ENCODE results near the gene ZNF234. TPM values are rescaled to one million over a fixed set of nuclear protein-coding genes. Genes with fewer than 3 reads are reported as not detected.
"Not testable (repeated sequence)": the region's sequence is repeated elsewhere in the genome, so short reads cannot be mapped to it uniquely, and the experiment has no call there.

ZNF234 gene
- total RNA-seq, 1 experiment from 2014 or later, result 9.6 TPM

GRCh38 chr19:44192127-44192526, 50.8 kb downstream of the ZNF234 start:
- ChIA-PET CTCF (interaction anchor here (0.6 kb wide), 1 partner anchor 160 kb away, joined by 3 read pairs; no protein-coding TSS in a partner anchor), POLR2A (interaction anchor here (0.5 kb wide), 1 partner anchor 27 kb away, joined by 4 read pairs; no protein-coding TSS in a partner anchor)
- DNase-seq (ENCODE audit: unreplicated experiment), result no peak
- Mint-ChIP-seq H3K27ac (ENCODE audit: low read depth, unreplicated experiment) (no peak overlapping the region), H3K36me3 (ENCODE audit: insufficient read depth, unreplicated experiment) (no peaks in the 10 kb centered on the region), H3K9me3 (ENCODE audit: unreplicated experiment) (peaks cover 33% of the 10 kb centered on the region), H3K27me3 (ENCODE audit: insufficient read depth, unreplicated experiment) (peaks cover 11% of the 10 kb centered on the region), H3K4me3 (ENCODE audit: unreplicated experiment) (no peak overlapping the region), H3K4me1 (ENCODE audit: insufficient read depth, unreplicated experiment) (no peaks in the 10 kb centered on the region)
- TF ChIP-seq CTCF (IDR thresholded peaks at IDR 0.05; ENCODE audit: unreplicated experiment), result no peak
- intact Hi-C loops (cut with micrococcal nuclease), result no loop called here
- no TSS peak for BruUV-seq (replicated peaks)

GRCh38 chr19:44196772-44197171, 55.4 kb downstream of the ZNF234 start:
- Mint-ChIP-seq H3K27me3 (ENCODE audit: insufficient read depth, unreplicated experiment) (peaks cover 8% of the 10 kb centered on the region), H3K4me1 (ENCODE audit: insufficient read depth, unreplicated experiment) (no peaks in the 10 kb centered on the region), H3K9me3 (ENCODE audit: unreplicated experiment) (peaks cover 14% of the 10 kb centered on the region), H3K27ac (ENCODE audit: low read depth, unreplicated experiment) (no peak overlapping the region), H3K4me3 (ENCODE audit: unreplicated experiment) (no peak overlapping the region), H3K36me3 (ENCODE audit: insufficient read depth, unreplicated experiment) (no peaks in the 10 kb centered on the region)
- no peak for TF ChIP-seq CTCF (IDR thresholded peaks at IDR 0.05; ENCODE audit: unreplicated experiment)
- POLR2A ChIA-PET, result no interaction called here
- intact Hi-C loops (cut with micrococcal nuclease), result no loop called here
- no peak for DNase-seq (ENCODE audit: unreplicated experiment)
- BruUV-seq (replicated peaks), result no TSS peak
- CTCF ChIA-PET, result no interaction called here

GRCh38 chr19:44202470-44202869, 61.1 kb downstream of the ZNF234 start:
- H3K9me3 Mint-ChIP-seq (ENCODE audit: unreplicated experiment), result peaks cover 14% of the 10 kb centered on the region
- no peak for TF ChIP-seq CTCF (IDR thresholded peaks at IDR 0.05; ENCODE audit: unreplicated experiment)
- no TSS peak for BruUV-seq (replicated peaks)

GRCh38 chr19:44202974-44203373, 61.6 kb downstream of the ZNF234 start:
- intact Hi-C loops (cut with micrococcal nuclease), result no loop called here
- no peak overlapping the region for H3K27ac Mint-ChIP-seq (ENCODE audit: low read depth, unreplicated experiment)
- CTCF ChIA-PET, result no interaction called here

More at GRCh38 chr19:44202470-44202869, 61.1 kb downstream of the ZNF234 start:
- no peak overlapping the region for H3K27ac Mint-ChIP-seq (ENCODE audit: low read depth, unreplicated experiment)
- ChIA-PET CTCF (no interaction called here), POLR2A (interaction anchor here (0.7 to 0.8 kb wide), 2 partner anchors 37 to 88 kb away, joined by 3 read pairs; partner anchors contain the start of gene ZNF226)
- no peak overlapping the region for H3K4me3 Mint-ChIP-seq (ENCODE audit: unreplicated experiment)
- peak; percentile 71 for DNase-seq (ENCODE audit: unreplicated experiment)
- peaks cover 15% of the 10 kb centered on the region for H3K4me1 Mint-ChIP-seq (ENCODE audit: insufficient read depth, unreplicated experiment)
- H3K27me3 Mint-ChIP-seq (ENCODE audit: insufficient read depth, unreplicated experiment), result no peaks in the 10 kb centered on the region
- intact Hi-C loops (cut with micrococcal nuclease), result no loop called here
- H3K36me3 Mint-ChIP-seq (ENCODE audit: insufficient read depth, unreplicated experiment), result peaks cover 6% of the 10 kb centered on the region

GRCh38 chr19:44203877-44204276, 62.5 kb downstream of the ZNF234 start:
- Mint-ChIP-seq H3K4me1 (ENCODE audit: insufficient read depth, unreplicated experiment) (peaks cover 15% of the 10 kb centered on the region), H3K9me3 (ENCODE audit: unreplicated experiment) (peaks cover 14% of the 10 kb centered on the region)
- intact Hi-C loops (cut with micrococcal nuclease); H3K27me3 Mint-ChIP-seq (ENCODE audit: insufficient read depth, unreplicated experiment); CTCF ChIA-PET; H3K27ac Mint-ChIP-seq (ENCODE audit: low read depth, unreplicated experiment); H3K36me3 Mint-ChIP-seq (ENCODE audit: insufficient read depth, unreplicated experiment); POLR2A ChIA-PET; BruUV-seq (replicated peaks); H3K4me3 Mint-ChIP-seq (ENCODE audit: unreplicated experiment); DNase-seq (ENCODE audit: unreplicated experiment): not testable (repeated sequence)

More at GRCh38 chr19:44202974-44203373, 61.6 kb downstream of the ZNF234 start:
- H3K9me3 Mint-ChIP-seq (ENCODE audit: unreplicated experiment), result peaks cover 14% of the 10 kb centered on the region
- no peak overlapping the region for H3K4me3 Mint-ChIP-seq (ENCODE audit: unreplicated experiment)
- POLR2A ChIA-PET, result no interaction called here
- H3K36me3 Mint-ChIP-seq (ENCODE audit: insufficient read depth, unreplicated experiment), result peaks cover 9% of the 10 kb centered on the region
- H3K4me1 Mint-ChIP-seq (ENCODE audit: insufficient read depth, unreplicated experiment), result peaks cover 15% of the 10 kb centered on the region
- BruUV-seq (replicated peaks), result no TSS peak
- TF ChIP-seq CTCF (IDR thresholded peaks at IDR 0.05; ENCODE audit: unreplicated experiment), result no peak
- H3K27me3 Mint-ChIP-seq (ENCODE audit: insufficient read depth, unreplicated experiment), result no peaks in the 10 kb centered on the region
- DNase-seq (ENCODE audit: unreplicated experiment), result no peak

Measured in MCF 10A (cell line).